Globus pallidus (tissue), 1 donor: ENCODE data around the gene NR5A2.

Source experiments
- DNase-seq: peaks from one replicate; pipeline ENCODE4 v3.0.0-alpha.2; 2015; ENCODE audit warnings: low spot score

The NR5A2 gene

GRCh38 chr1:200124309-200124708 is 96.8 kb downstream of the NR5A2 start:
- DNase-seq, result no peak

GRCh38 chr1:200128081-200128480 is 100.6 kb downstream of the NR5A2 start:
- DNase-seq, result no peak

GRCh38 chr1:200128944-200129879 is 101.7 kb downstream of the NR5A2 start:
- DNase-seq, result no peak

GRCh38 chr1:200130552-200130951 is 103.0 kb downstream of the NR5A2 start:
- no peak for DNase-seq

GRCh38 chr1:200131551-200132125 is 104.1 kb downstream of the NR5A2 start:
- no peak for DNase-seq

GRCh38 chr1:200133123-200133522 is 105.6 kb downstream of the NR5A2 start:
- no peak for DNase-seq

- no peak for DNase-seq
Measured at GRCh38 chr1:200134116-200134515, 106.6 kb downstream of the NR5A2 start.

- no peak for DNase-seq
Measured at GRCh38 chr1:200136384-200136783, 108.9 kb downstream of the NR5A2 start.

- DNase-seq, result peak; percentile 49
Measured at GRCh38 chr1:200139661-200140250, 112.2 kb downstream of the NR5A2 start.

- no peak for DNase-seq
Measured at GRCh38 chr1:200143347-200143746, 115.8 kb downstream of the NR5A2 start.

GRCh38 chr1:200146100-200146499 is 118.6 kb downstream of the NR5A2 start:
- no peak for DNase-seq

- no peak for DNase-seq
Measured at GRCh38 chr1:200147094-200147493, 119.6 kb downstream of the NR5A2 start.

GRCh38 chr1:200147742-200148141 is 120.2 kb downstream of the NR5A2 start:
- no peak for DNase-seq

- no peak for DNase-seq
Measured at GRCh38 chr1:200150006-200150405, 122.5 kb downstream of the NR5A2 start.

GRCh38 chr1:200150721-200151120 is 123.2 kb downstream of the NR5A2 start:
- no peak for DNase-seq

GRCh38 chr1:200152336-200152735 is 124.8 kb downstream of the NR5A2 start:
- no peak for DNase-seq

GRCh38 chr1:200153277-200154055 is 126.0 kb downstream of the NR5A2 start:
- DNase-seq, result no peak

GRCh38 chr1:200154069-200154767 is 126.7 kb downstream of the NR5A2 start:
- no peak for DNase-seq

- DNase-seq, result no peak
Measured at GRCh38 chr1:200157715-200158114, 130.2 kb downstream of the NR5A2 start.

- DNase-seq, result no peak
Measured at GRCh38 chr1:200161801-200162200, 134.3 kb downstream of the NR5A2 start.

- DNase-seq, result no peak
Measured at GRCh38 chr1:200162258-200162657, 134.7 kb downstream of the NR5A2 start.

GRCh38 chr1:200162877-200163276 is 135.4 kb downstream of the NR5A2 start:
- no peak for DNase-seq
